ENCODE measurements around the gene PXDC1.

GRCh38 chr6:3762359-3762758, 10.8 kb upstream of the PXDC1 start:
- no peak for TF ChIP-seq CTCF (IDR thresholded peaks at IDR 0.05)
- TF ChIP-seq EP300 (IDR thresholded peaks at IDR 0.05) = no peak
- TF ChIP-seq POLR2AphosphoS5 (IDR thresholded peaks at IDR 0.05) = no peak
- no peak for TF ChIP-seq POLR2A (IDR thresholded peaks at IDR 0.05; ENCODE audit: low read depth)

Measured in esophagus muscularis mucosa (tissue), 4 donors.